HG02973 (cell line): ENCODE results near the gene OGN.

Experiments
- ATAC-seq: cut with Tn5 transposase; IDR thresholded peaks from one replicate; pipeline ENCODE4 v1.9.1; 2021; ENCODE audit warnings: moderate library complexity; ENCODE audit not compliant: unreplicated experiment

The OGN gene

GRCh38 chr9:92405818-92406217 lies 1.4 kb upstream of the OGN start:
- no peak for ATAC-seq

GRCh38 chr9:92402826-92403745 lies 1.3 kb downstream of the OGN start:
- ATAC-seq = no peak

GRCh38 chr9:92402360-92402759 lies 2.0 kb downstream of the OGN start:
- no peak for ATAC-seq

- ATAC-seq = no peak
These were observed 6.5 kb downstream of the OGN start for GRCh38 chr9:92397853-92398252.

- ATAC-seq = no peak
These were observed 8.8 kb downstream of the OGN start for GRCh38 chr9:92395617-92396016.

GRCh38 chr9:92393686-92394085 lies 10.7 kb downstream of the OGN start:
- no peak for ATAC-seq

- no peak for ATAC-seq
These were observed 11.7 kb downstream of the OGN start for GRCh38 chr9:92392690-92393089.

GRCh38 chr9:92385953-92386352 lies 18.4 kb downstream of the OGN start:
- ATAC-seq = no peak

GRCh38 chr9:92385477-92385876 lies 18.9 kb downstream of the OGN start:
- ATAC-seq = no peak

GRCh38 chr9:92385001-92385400 lies 19.4 kb downstream of the OGN start:
- no peak for ATAC-seq

- ATAC-seq = no peak
These were observed 20.0 kb downstream of the OGN start for GRCh38 chr9:92384375-92384774.

GRCh38 chr9:92381775-92382174 lies 22.6 kb downstream of the OGN start:
- no peak for ATAC-seq

GRCh38 chr9:92380603-92381002 lies 23.8 kb downstream of the OGN start:
- no peak for ATAC-seq

GRCh38 chr9:92378865-92379560 lies 25.4 kb downstream of the OGN start:
- ATAC-seq = no peak

- ATAC-seq = no peak
These were observed 26.5 kb downstream of the OGN start for GRCh38 chr9:92377876-92378275.

GRCh38 chr9:92373167-92373566 lies 31.2 kb downstream of the OGN start:
- ATAC-seq = no peak

GRCh38 chr9:92369075-92369474 lies 35.3 kb downstream of the OGN start:
- ATAC-seq = no peak

- no peak for ATAC-seq
These were observed 44.3 kb downstream of the OGN start for GRCh38 chr9:92360083-92360482.

GRCh38 chr9:92359394-92359995 lies 44.9 kb downstream of the OGN start:
- ATAC-seq = no peak

- ATAC-seq = no peak
These were observed 51.3 kb downstream of the OGN start for GRCh38 chr9:92353051-92353450.

GRCh38 chr9:92350740-92351133 lies 53.6 kb downstream of the OGN start:
- ATAC-seq = no peak
